ENCODE data around the gene CNMD.
"Not testable (repeated sequence)": the region's sequence is repeated elsewhere in the genome, so short reads cannot be mapped to it uniquely, and the experiment has no call there.

CNMD gene

DNA sequence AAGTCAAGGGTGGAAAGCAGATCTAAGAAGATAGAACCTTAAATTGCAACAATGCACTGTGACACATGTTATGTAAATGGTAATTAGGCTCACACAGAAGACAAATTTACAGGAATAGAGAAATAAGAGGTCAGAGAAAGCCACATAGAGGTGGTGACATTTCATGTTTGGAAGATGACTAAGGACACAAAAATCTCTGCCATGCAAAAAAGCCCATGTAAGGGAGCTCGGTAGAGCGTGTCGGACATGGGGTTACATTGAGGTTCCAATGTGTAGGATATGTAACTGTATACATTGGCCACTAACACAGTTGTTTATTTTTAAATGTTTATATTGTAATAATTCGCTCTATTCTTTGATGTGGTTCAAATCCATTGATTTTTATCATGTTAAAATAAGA, 53.2 kb downstream of the CNMD start:
- no peak for DNase-seq (ENCODE audit: low spot score)

DNA sequence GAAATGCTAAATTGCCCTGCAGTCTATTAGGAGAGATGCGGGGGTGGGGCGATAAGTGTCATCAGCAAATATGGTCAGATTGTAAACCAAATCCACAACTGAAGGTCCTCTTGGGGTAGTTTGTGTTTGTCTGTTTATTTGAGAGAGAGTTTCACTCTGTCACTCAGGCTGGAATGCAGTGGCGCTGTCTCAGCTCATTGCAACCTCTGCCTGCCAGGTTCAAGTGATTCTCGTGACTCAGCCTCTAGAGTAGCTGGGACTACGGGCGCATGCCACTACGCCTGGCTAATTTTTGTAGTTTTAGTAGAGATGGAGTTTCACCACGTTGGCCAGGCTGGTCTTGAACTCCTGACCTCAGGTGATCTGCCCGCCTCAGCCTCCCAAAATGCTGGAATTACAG, 53.8 kb downstream of the CNMD start:
- not testable (repeated sequence) for DNase-seq (ENCODE audit: low spot score)

GRCh38 chr13:52677823-52678222, 61.8 kb downstream of the CNMD start:
- DNase-seq (ENCODE audit: low spot score), result no peak

- DNase-seq (ENCODE audit: low spot score), result no peak
Measured at GRCh38 chr13:52673465-52673864, 66.2 kb downstream of the CNMD start.

DNA sequence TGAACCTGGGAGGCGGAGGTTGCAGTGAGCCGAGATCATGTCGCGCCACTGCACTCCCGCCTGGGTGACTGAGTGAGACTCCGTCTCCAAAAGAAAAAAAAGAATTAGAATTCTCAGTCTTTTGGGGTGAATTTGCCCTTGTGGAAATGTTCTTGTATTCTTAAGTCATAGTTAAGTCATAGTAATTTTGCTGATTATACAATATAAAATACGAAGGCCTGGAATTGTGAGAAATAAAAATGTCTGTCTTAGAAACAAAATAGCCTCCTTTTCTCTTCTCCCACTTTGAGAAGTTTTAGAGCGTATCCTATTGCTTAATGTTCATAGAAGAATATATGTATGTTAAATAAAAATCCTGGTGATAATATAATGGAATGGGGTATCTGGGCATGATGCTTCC, 68.9 kb downstream of the CNMD start:
- DNase-seq (ENCODE audit: low spot score), result no peak

- no peak for DNase-seq (ENCODE audit: low spot score)
Measured at GRCh38 chr13:52669677-52670076, 69.9 kb downstream of the CNMD start.

GRCh38 chr13:52665325-52665724, 74.3 kb downstream of the CNMD start:
- peak; percentile 58 for DNase-seq (ENCODE audit: low spot score)

DNA sequence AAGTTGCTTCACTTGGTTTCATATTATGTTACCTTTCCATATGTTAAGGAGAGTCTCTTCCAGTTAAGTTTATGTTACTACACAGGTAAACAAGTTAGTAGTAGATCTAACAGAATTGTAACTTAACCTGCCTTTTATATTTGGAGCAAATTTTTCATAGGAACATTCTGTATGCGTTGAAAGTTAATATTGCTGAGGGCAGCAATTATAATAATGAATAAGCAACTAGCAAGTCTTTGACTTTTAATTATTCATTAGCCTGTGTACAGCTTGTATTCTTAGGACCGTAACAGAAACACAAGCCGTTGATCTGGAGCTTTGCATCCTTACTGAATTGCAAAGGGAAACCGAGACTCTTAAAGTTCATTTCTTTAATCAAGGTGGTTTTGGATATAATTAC, 75.3 kb downstream of the CNMD start:
- no peak for DNase-seq (ENCODE audit: low spot score)

DNA sequence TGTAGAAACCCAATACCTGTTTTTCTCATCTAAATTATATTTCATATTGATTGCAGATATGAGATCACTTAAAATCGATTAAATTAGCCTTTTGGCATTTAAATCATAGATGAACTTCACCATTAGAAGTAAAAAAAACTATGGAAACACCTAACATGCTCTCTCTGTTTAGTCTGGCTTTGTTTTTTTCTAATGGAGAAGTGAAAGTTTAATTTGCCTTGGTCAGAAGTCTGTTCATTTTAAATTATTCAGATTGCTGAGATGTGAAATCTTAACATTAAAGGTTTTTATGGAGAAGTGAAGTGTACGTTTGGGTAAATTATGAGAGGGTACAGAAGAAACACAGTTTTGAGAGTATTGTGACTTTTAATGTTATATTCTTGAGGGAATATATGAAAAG, 80.3 kb downstream of the CNMD start:
- no peak for DNase-seq (ENCODE audit: low spot score)
